HEK293 (cell line): ENCODE results near the gene ATP8A2.

Experiments used
- CTCF ChIA-PET: fragments of 350-600 bp; formaldehyde crosslinking; extraction: SDS; loops from one replicate; lab custom pipeline; 2021; ENCODE audit warnings: antibody characterized with exemption; lab: Yijun Ruan, JAX
- POLR2A ChIA-PET: fragments of 300-600 bp; formaldehyde crosslinking; extraction: SDS; loops from one replicate; lab custom pipeline; 2020; ENCODE audit warnings: antibody characterized with exemption, inconsistent platforms; lab: Yijun Ruan, JAX
- H3K27ac ChIP-seq: fragments of 200-500 bp; sonication (Bioruptor generic); 2 replicates; pipeline ENCODE4 v1.5.1; 2014; ENCODE audit warnings: low read depth, low read length, control low read depth, inconsistent platforms; ENCODE audit errors: extremely low read depth
- H3K36me3 ChIP-seq, 2 experiments: fragments of 200-500 bp in 1 of 2; sonication (Bioruptor generic) in 1 of 2; 1 replicate in 1 of 2; 2 replicates in 1 of 2; pipeline ENCODE4 v1.5.1; 2014 to 2017; ENCODE audit warnings: inconsistent platforms in 2 of 2, low read length in 2 of 2; ENCODE audit not compliant: control insufficient read depth in 2 of 2, insufficient read depth in 1 of 2
- H3K4me1 ChIP-seq: fragments of 200-500 bp; sonication (Bioruptor generic); 2 replicates; pipeline ENCODE4 v1.5.1; 2014; ENCODE audit warnings: mild to moderate bottlenecking, low read length, inconsistent platforms; ENCODE audit not compliant: control insufficient read depth, insufficient read depth
- H3K4me3 ChIP-seq: 2 replicates; pipeline ENCODE4 v1.5.1; 2011; ENCODE audit warnings: low read depth, mild to moderate bottlenecking, control low read depth, low read length, moderate library complexity
- H3K9me3 ChIP-seq: fragments of 200-500 bp; sonication (Bioruptor generic); 2 replicates; pipeline ENCODE4 v1.5.1; 2014; ENCODE audit warnings: low read depth, low read length, inconsistent platforms; ENCODE audit not compliant: control insufficient read depth, insufficient read depth
- MEIS1 ChIP-seq: sonication (generic); formaldehyde crosslinking; IDR thresholded peaks from 2 replicates; pipeline ENCODE4 v1.8.1; 2022; ENCODE audit warnings: missing genetic modification reagents, mild to moderate bottlenecking, borderline replicate concordance
- OVOL3 ChIP-seq: fragments of 450-650 bp; formaldehyde crosslinking; IDR thresholded peaks from 2 replicates; pipeline ENCODE4 v1.5.1; 2016; ENCODE audit warnings: missing biosample characterization, missing genetic modification characterization
- REPIN1 ChIP-seq: fragments of 450-650 bp; formaldehyde crosslinking; IDR thresholded peaks from 2 replicates; pipeline ENCODE4 v1.5.1; 2017; ENCODE audit warnings: missing biosample characterization, missing genetic modification characterization, low read depth
- SCRT2 ChIP-seq: fragments of 450-650 bp; formaldehyde crosslinking; IDR thresholded peaks from 2 replicates; pipeline ENCODE4 v1.5.1; 2016; ENCODE audit warnings: missing biosample characterization, missing genetic modification characterization
- SP3 ChIP-seq: fragments of 450-650 bp; formaldehyde crosslinking; IDR thresholded peaks from 2 replicates; pipeline ENCODE4 v1.5.1; 2016; ENCODE audit warnings: missing biosample characterization, missing genetic modification characterization
- ZEB2 ChIP-seq: fragments of 450-650 bp; formaldehyde crosslinking; IDR thresholded peaks from 2 replicates; pipeline ENCODE4 v1.5.1; 2016; ENCODE audit warnings: missing biosample characterization, missing genetic modification characterization
- ZNF10 ChIP-seq: fragments of 450-650 bp; formaldehyde crosslinking; IDR thresholded peaks from 2 replicates; pipeline ENCODE4 v1.5.1; 2017; ENCODE audit warnings: missing biosample characterization, missing genetic modification characterization
- ZNF157 ChIP-seq: fragments of 450-650 bp; formaldehyde crosslinking; IDR thresholded peaks from 2 replicates; pipeline ENCODE4 v1.5.1; 2016; ENCODE audit warnings: missing biosample characterization, missing genetic modification characterization
- ZNF175 ChIP-seq: fragments of 450-650 bp; formaldehyde crosslinking; IDR thresholded peaks from 2 replicates; pipeline ENCODE4 v1.5.1; 2016; ENCODE audit warnings: missing biosample characterization, missing genetic modification characterization
- ZNF19 ChIP-seq: fragments of 450-650 bp; formaldehyde crosslinking; IDR thresholded peaks from 2 replicates; pipeline ENCODE4; 2016; ENCODE audit warnings: missing biosample characterization, missing genetic modification characterization, low read depth
- ZNF248 ChIP-seq: fragments of 450-650 bp; formaldehyde crosslinking; IDR thresholded peaks from 2 replicates; pipeline ENCODE4 v1.5.1; 2017; ENCODE audit warnings: missing biosample characterization, missing genetic modification characterization
- ZNF37A ChIP-seq: fragments of 450-650 bp; IDR thresholded peaks from 2 replicates; pipeline ENCODE4 v1.5.1; 2018; ENCODE audit warnings: missing biosample characterization, missing genetic modification characterization
- ZNF514 ChIP-seq: fragments of 450-650 bp; formaldehyde crosslinking; IDR thresholded peaks from 2 replicates; pipeline ENCODE4 v1.5.1; 2016; ENCODE audit warnings: missing biosample characterization, missing genetic modification characterization
- ZNF530 ChIP-seq: fragments of 450-650 bp; formaldehyde crosslinking; IDR thresholded peaks from 2 replicates; pipeline ENCODE4 v1.5.1; 2016; ENCODE audit warnings: low read depth, missing biosample characterization, missing genetic modification characterization
- ZNF558 ChIP-seq: fragments of 450-650 bp; formaldehyde crosslinking; IDR thresholded peaks from 2 replicates; pipeline ENCODE4 v1.5.1; 2016; ENCODE audit warnings: missing biosample characterization, missing genetic modification characterization
- ZNF600 ChIP-seq: fragments of 450-650 bp; formaldehyde crosslinking; IDR thresholded peaks from 2 replicates; pipeline ENCODE4 v1.5.1; 2016; ENCODE audit warnings: missing biosample characterization, missing genetic modification characterization
- ZNF621 ChIP-seq: fragments of 450-650 bp; formaldehyde crosslinking; IDR thresholded peaks from 2 replicates; pipeline ENCODE4 v1.5.1; 2017; ENCODE audit warnings: missing biosample characterization, missing genetic modification characterization
- ZSCAN18 ChIP-seq: fragments of 450-650 bp; formaldehyde crosslinking; IDR thresholded peaks from 2 replicates; pipeline ENCODE4 v1.5.1; 2016; ENCODE audit warnings: missing biosample characterization, missing genetic modification characterization
- ZSCAN23 ChIP-seq: fragments of 450-650 bp; formaldehyde crosslinking; IDR thresholded peaks from 2 replicates; pipeline ENCODE4 v1.5.1; 2016; ENCODE audit warnings: missing biosample characterization, missing genetic modification characterization
- ZXDB ChIP-seq: fragments of 450-650 bp; formaldehyde crosslinking; IDR thresholded peaks from 2 replicates; pipeline ENCODE4 v1.5.1; 2016; ENCODE audit warnings: missing biosample characterization, missing genetic modification characterization
- TF ChIP-seq, protein P1 (sequence below): fragments of 450-650 bp; formaldehyde crosslinking; IDR thresholded peaks from 2 replicates; pipeline ENCODE4 v1.5.1; 2016; ENCODE audit warnings: missing biosample characterization, missing genetic modification characterization
- TF ChIP-seq, protein P2 (sequence below): fragments of 450-650 bp; formaldehyde crosslinking; IDR thresholded peaks from 2 replicates; pipeline ENCODE4 v1.5.1; 2017; ENCODE audit warnings: missing biosample characterization, missing genetic modification characterization

The ATP8A2 gene

DNA sequence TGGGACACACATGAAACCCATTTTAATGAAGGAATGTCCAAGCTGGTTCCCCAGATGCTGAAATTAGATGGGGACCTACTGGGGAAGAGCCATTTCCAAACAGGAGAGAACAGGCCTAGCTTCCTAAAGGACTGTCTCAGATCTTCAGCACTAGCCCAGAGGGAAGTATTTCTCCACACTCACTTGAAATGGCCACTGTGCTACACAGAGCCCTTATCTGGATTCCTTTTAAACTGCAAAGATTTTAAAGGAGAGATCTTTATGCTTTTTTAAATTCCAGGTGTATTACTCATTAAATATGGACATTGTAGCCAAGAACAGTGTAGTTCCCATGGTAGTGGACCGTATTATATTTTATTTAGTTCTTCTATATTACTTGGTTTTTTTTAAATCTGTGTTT is 424.7 kb downstream of the ATP8A2 start:
- CTCF ChIA-PET = no interaction called here
- no peak overlapping the region for H3K27ac ChIP-seq
- no peaks in the 10 kb centered on the region for H3K36me3 ChIP-seq
- no peak overlapping the region for H3K4me3 ChIP-seq
- H3K9me3 ChIP-seq = no peaks in the 10 kb centered on the region
- H3K4me1 ChIP-seq = no peaks in the 10 kb centered on the region
- POLR2A ChIA-PET = no interaction called here
- TF ChIP-seq OVOL3 (tag by site-specific recombination) (no peak), ZXDB (tag by site-specific recombination) (no peak), ZNF514 (tag by site-specific recombination) (no peak), REPIN1 (tag by site-specific recombination) (no peak), ZNF19 (no peak), ZNF248 (tag by site-specific recombination) (no peak), ZNF10 (no peak), ZNF621 (tag by site-specific recombination) (no peak), SP3 (tag by site-specific recombination) (no peak), ZSCAN18 (no peak), ZSCAN23 (tag by site-specific recombination) (no peak), ZNF157 (tag by site-specific recombination) (no peak), ZNF600 (no peak), ZNF37A (tag by site-specific recombination) (no peak), ZNF175 (no peak)
- TF ChIP-seq, protein P1, sequence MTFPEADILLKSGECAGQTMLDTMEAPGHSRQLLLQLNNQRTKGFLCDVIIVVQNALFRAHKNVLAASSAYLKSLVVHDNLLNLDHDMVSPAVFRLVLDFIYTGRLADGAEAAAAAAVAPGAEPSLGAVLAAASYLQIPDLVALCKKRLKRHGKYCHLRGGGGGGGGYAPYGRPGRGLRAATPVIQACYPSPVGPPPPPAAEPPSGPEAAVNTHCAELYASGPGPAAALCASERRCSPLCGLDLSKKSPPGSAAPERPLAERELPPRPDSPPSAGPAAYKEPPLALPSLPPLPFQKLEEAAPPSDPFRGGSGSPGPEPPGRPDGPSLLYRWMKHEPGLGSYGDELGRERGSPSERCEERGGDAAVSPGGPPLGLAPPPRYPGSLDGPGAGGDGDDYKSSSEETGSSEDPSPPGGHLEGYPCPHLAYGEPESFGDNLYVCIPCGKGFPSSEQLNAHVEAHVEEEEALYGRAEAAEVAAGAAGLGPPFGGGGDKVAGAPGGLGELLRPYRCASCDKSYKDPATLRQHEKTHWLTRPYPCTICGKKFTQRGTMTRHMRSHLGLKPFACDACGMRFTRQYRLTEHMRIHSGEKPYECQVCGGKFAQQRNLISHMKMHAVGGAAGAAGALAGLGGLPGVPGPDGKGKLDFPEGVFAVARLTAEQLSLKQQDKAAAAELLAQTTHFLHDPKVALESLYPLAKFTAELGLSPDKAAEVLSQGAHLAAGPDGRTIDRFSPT (tag by site-specific recombination) = no peak
- TF ChIP-seq, protein P2, sequence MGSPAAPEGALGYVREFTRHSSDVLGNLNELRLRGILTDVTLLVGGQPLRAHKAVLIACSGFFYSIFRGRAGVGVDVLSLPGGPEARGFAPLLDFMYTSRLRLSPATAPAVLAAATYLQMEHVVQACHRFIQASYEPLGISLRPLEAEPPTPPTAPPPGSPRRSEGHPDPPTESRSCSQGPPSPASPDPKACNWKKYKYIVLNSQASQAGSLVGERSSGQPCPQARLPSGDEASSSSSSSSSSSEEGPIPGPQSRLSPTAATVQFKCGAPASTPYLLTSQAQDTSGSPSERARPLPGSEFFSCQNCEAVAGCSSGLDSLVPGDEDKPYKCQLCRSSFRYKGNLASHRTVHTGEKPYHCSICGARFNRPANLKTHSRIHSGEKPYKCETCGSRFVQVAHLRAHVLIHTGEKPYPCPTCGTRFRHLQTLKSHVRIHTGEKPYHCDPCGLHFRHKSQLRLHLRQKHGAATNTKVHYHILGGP (tag by site-specific recombination) = no peak

- Histone ChIP-seq H3K36me3 (no peaks in the 10 kb centered on the region), H3K4me3 (no peak overlapping the region), H3K9me3 (no peaks in the 10 kb centered on the region), H3K4me1 (no peaks in the 10 kb centered on the region), H3K27ac (no peak overlapping the region)
- TF ChIP-seq ZEB2 (no peak), MEIS1 (no peak), ZNF530 (tag by site-specific recombination) (no peak), SCRT2 (tag by site-specific recombination) (no peak), ZNF558 (tag by site-specific recombination) (no peak)
- ChIA-PET POLR2A (no interaction called here), CTCF (interaction anchor here (0.8 kb wide), 1 partner anchor 151 kb away, joined by 3 read pairs; no protein-coding TSS in a partner anchor)
Measured at GRCh38 chr13:25798998-25799397, 427.2 kb downstream of the ATP8A2 start.
